ENCODE measurements around the gene CAB39.

CAB39 gene

GRCh38 chr2:230712443-230713330 is at the start of gene CAB39:
Gene CAB39, plus strand, starts transcription at chr2:230712842. Its CDS starts 47,160 bp downstream, at chr2:230760002.
- peak; percentile 88 for DNase-seq (ENCODE audit: low read depth)
- H3K4me3 ChIP-seq (ENCODE audit: low read depth, low read length) = peak within 1 kb of the TSS; percentile 81

GRCh38 chr2:230664128-230664527 is 48.5 kb upstream of the CAB39 start:
- DNase-seq (ENCODE audit: low read depth) = peak; percentile 29
- no peak overlapping the region for H3K4me3 ChIP-seq (ENCODE audit: low read depth, low read length)
- TF ChIP-seq CTCF (conservative IDR thresholded peaks at IDR 0.05; ENCODE audit: low read depth, low read length) = no peak

More at GRCh38 chr2:230712443-230713330, at the start of gene CAB39:
- TF ChIP-seq CTCF (conservative IDR thresholded peaks at IDR 0.05; ENCODE audit: low read depth, low read length) = peak; percentile 50

GRCh38 chr2:230664844-230665243 is 47.8 kb upstream of the CAB39 start:
- no peak for DNase-seq (ENCODE audit: low read depth)
- no peak overlapping the region for H3K4me3 ChIP-seq (ENCODE audit: low read depth, low read length)
- TF ChIP-seq CTCF (conservative IDR thresholded peaks at IDR 0.05; ENCODE audit: low read depth, low read length) = no peak

- TF ChIP-seq CTCF (conservative IDR thresholded peaks at IDR 0.05; ENCODE audit: low read depth, low read length) = no peak
- no peak for DNase-seq (ENCODE audit: low read depth)
- no peak overlapping the region for H3K4me3 ChIP-seq (ENCODE audit: low read depth, low read length)
These were observed 47.4 kb upstream of the CAB39 start for GRCh38 chr2:230665263-230665691.

- no peak for DNase-seq (ENCODE audit: low read depth)
- no peak overlapping the region for H3K4me3 ChIP-seq (ENCODE audit: low read depth, low read length)
These were observed 46.2 kb upstream of the CAB39 start for GRCh38 chr2:230666446-230666845.

GRCh38 chr2:230666885-230667712 is 45.5 kb upstream of the CAB39 start:
- DNase-seq (ENCODE audit: low read depth) = peak; percentile 45
- H3K4me3 ChIP-seq (ENCODE audit: low read depth, low read length) = no peak overlapping the region
- TF ChIP-seq CTCF (conservative IDR thresholded peaks at IDR 0.05; ENCODE audit: low read depth, low read length) = no peak

More at GRCh38 chr2:230666446-230666845, 46.2 kb upstream of the CAB39 start:
- TF ChIP-seq CTCF (conservative IDR thresholded peaks at IDR 0.05; ENCODE audit: low read depth, low read length) = no peak

Data from choroid plexus epithelial cell (primary cell).